ENCODE data around the gene PHF2.
A peak's percentile ranks its signal among the peaks of the same experiment; 100 is the strongest.

The PHF2 gene

GRCh38 chr9:93569621-93570174 is 6.7 kb upstream of the PHF2 start:
- DNase-seq, result no peak

- no peak for DNase-seq
These were observed 4.2 kb upstream of the PHF2 start for GRCh38 chr9:93572221-93572620.

- DNase-seq, result no peak
These were observed 3.5 kb upstream of the PHF2 start for GRCh38 chr9:93572636-93573515.

- no peak for DNase-seq
These were observed 2.9 kb upstream of the PHF2 start for GRCh38 chr9:93573516-93573828.

- no peak for DNase-seq
These were observed 2.1 kb upstream of the PHF2 start for GRCh38 chr9:93574091-93574899.

- no peak for DNase-seq
These were observed 1.2 kb upstream of the PHF2 start for GRCh38 chr9:93574900-93575795.

GRCh38 chr9:93575796-93576257 is 557 bp upstream of the PHF2 start:
- peak; percentile 12 for DNase-seq

GRCh38 chr9:93577078-93577974 is 942 bp downstream of the PHF2 start:
- DNase-seq, result no peak

GRCh38 chr9:93577975-93578682 is 1.7 kb downstream of the PHF2 start:
- DNase-seq, result no peak

GRCh38 chr9:93578844-93579243 is 2.5 kb downstream of the PHF2 start:
- no peak for DNase-seq

GRCh38 chr9:93579711-93580516 is 3.5 kb downstream of the PHF2 start:
- DNase-seq, result no peak

- DNase-seq, result no peak
These were observed 4.4 kb downstream of the PHF2 start for GRCh38 chr9:93580654-93581380.

- no peak for DNase-seq
These were observed 5.7 kb downstream of the PHF2 start for GRCh38 chr9:93582115-93582514.

GRCh38 chr9:93582550-93582949 is 6.2 kb downstream of the PHF2 start:
- no peak for DNase-seq

- DNase-seq, result no peak
These were observed 8.9 kb downstream of the PHF2 start for GRCh38 chr9:93585259-93585658.

GRCh38 chr9:93585695-93586094 is 9.3 kb downstream of the PHF2 start:
- DNase-seq, result no peak

GRCh38 chr9:93586290-93587057 is 10.1 kb downstream of the PHF2 start:
- DNase-seq, result no peak

GRCh38 chr9:93587284-93587650 is 10.9 kb downstream of the PHF2 start:
- DNase-seq, result no peak
